Suprapubic skin (tissue), 4 donors: ENCODE results near the gene CALD1.

Experiments
- CTCF ChIP-seq, 2 donors: fragments of 200-600 bp in 1 of 2; fragments of 450-650 bp in 1 of 2; sonication (generic) in 1 of 2; IDR thresholded peaks; one replicate each; pipeline ENCODE4 v1.5.1; 2016 to 2019; ENCODE audit warnings: antibody characterized with exemption in 2 of 2, mild to moderate bottlenecking in 1 of 2, moderate library complexity in 1 of 2
- EP300 ChIP-seq: sonication (generic); formaldehyde crosslinking; IDR thresholded peaks from one replicate; pipeline ENCODE4 v1.6.1; 2017; ENCODE audit warnings: antibody characterized with exemption
- POLR2A ChIP-seq, 2 donors: fragments of 450-650 bp; IDR thresholded peaks; one replicate each; pipeline ENCODE4 v1.6.1; 2017; ENCODE audit warnings: antibody characterized with exemption in 2 of 2, mild to moderate bottlenecking in 2 of 2, moderate library complexity in 2 of 2
- POLR2AphosphoS5 ChIP-seq, 3 donors: sonication (generic); formaldehyde crosslinking; IDR thresholded peaks; one replicate each; pipeline ENCODE4 v1.6.1; 2017; ENCODE audit warnings: antibody characterized with exemption in 3 of 3

GRCh38 chr7:134780166-134780828, 863 bp downstream of the CALD1 start:
- TF ChIP-seq CTCF (IDR thresholded peaks at IDR 0.05) (no peak), POLR2A (IDR thresholded peaks at IDR 0.05) (no peak), POLR2AphosphoS5 (IDR thresholded peaks at IDR 0.05) (no peak), EP300 (no peak)
